Thymus (tissue), 11 donors: ENCODE data around the gene NR1H4. TPM values are rescaled to one million over a fixed set of nuclear protein-coding genes. Genes with fewer than 3 reads are reported as not detected.

Source experiments
- DNase-seq, 9 donors: peaks; one replicate each; pipeline ENCODE4 v3.0.0-alpha.2; 2013; ENCODE audit warnings: low spot score in 9 of 9, low read depth in 6 of 9, missing footprints in 1 of 9
- H3K27ac ChIP-seq, 2 donors: one replicate each; pipeline ENCODE4 v1.5.1; 2013; ENCODE audit warnings: control low read depth in 1 of 2, low read depth in 1 of 2, low read length in 1 of 2, mild to moderate bottlenecking in 1 of 2, moderate library complexity in 1 of 2
- H3K27me3 ChIP-seq, 2 donors: one replicate each; pipeline ENCODE4 v1.5.1; 2013; ENCODE audit warnings: low read length in 1 of 2; ENCODE audit not compliant: control insufficient read depth in 2 of 2, insufficient read depth in 1 of 2
- H3K36me3 ChIP-seq, 2 donors: one replicate each; pipeline ENCODE4 v1.5.1; 2013; ENCODE audit warnings: low read length in 1 of 2, mild to moderate bottlenecking in 1 of 2, moderate library complexity in 1 of 2; ENCODE audit not compliant: control insufficient read depth in 2 of 2, insufficient read depth in 2 of 2
- H3K4me1 ChIP-seq, 2 donors: one replicate each; pipeline ENCODE4 v1.5.1; 2013; ENCODE audit warnings: low read length in 2 of 2; ENCODE audit not compliant: control insufficient read depth in 2 of 2, insufficient read depth in 2 of 2
- H3K4me3 ChIP-seq, 2 donors: one replicate each; pipeline ENCODE4 v1.5.1; 2013; ENCODE audit warnings: low read length in 2 of 2, control low read depth in 1 of 2, mild to moderate bottlenecking in 1 of 2
- H3K9me3 ChIP-seq, 2 donors: one replicate each; pipeline ENCODE4 v1.5.1; 2013; ENCODE audit warnings: low read length in 1 of 2, mild to moderate bottlenecking in 1 of 2; ENCODE audit not compliant: control insufficient read depth in 2 of 2, insufficient read depth in 1 of 2
- WGBS: extraction: QIAGEN DNeasy Blood & Tissue Kit; methylation state at CpG from one replicate; pipeline ENCODE4 v1.1.7; 2013; 5-methylcytosine and 5-hydroxymethylcytosine counted together
- polyA plus RNA-seq: library from polyadenylated mRNA; stranded (reverse); fragments of 200-250 nt; gene quantifications from one replicate; pipeline ENCODE4 v1.2.3, GENCODE V29; 2013
- total RNA-seq: library from RNA; stranded (reverse); fragments of 120-200 nt; gene quantifications from one replicate; pipeline ENCODE4 v1.2.4, GENCODE V29; 2013
- donor health status: healthy.

The NR1H4 gene
- total and polyA plus RNA-seq, 2 donors: 0.05 to 0.23 TPM

- Histone ChIP-seq H3K36me3 (no peaks in the 10 kb centered on the region), H3K4me1 (no peaks in the 10 kb centered on the region), H3K9me3 (no peaks in the 10 kb centered on the region), H3K27me3 (no peaks in the 10 kb centered on the region), H3K4me3 (no peak overlapping the region), H3K27ac (no peak overlapping the region)
- WGBS: 89% methylated on average over 10 of the region's 10 CpGs
- no peak for DNase-seq
Measured at GRCh38 chr12:100520048-100520769, 46.5 kb downstream of the NR1H4 start.

DNA sequence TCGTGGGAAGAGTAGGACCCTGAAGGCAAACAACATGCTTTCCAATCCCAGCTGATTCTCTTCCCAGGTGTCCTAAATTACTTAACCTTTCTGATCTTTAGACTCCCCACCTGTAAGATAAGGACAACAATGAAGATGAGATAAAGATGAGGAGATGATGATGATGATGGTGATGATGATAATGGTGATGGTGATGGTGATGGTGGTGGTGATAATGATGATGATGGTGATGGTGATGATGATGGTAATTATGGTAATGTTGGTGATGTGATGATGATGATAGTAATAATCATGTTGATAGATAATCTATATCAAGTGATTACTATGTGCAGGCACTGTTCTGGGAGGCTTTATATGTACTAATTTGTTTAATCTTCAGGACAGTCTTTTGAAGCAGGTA lies 48.3 kb downstream of the NR1H4 start:
- Histone ChIP-seq H3K27ac (no peak overlapping the region), H3K4me1 (no peaks in the 10 kb centered on the region), H3K27me3 (no peaks in the 10 kb centered on the region), H3K4me3 (no peak overlapping the region), H3K9me3 (no peaks in the 10 kb centered on the region), H3K36me3 (no peaks in the 10 kb centered on the region)
- 85% methylated on average over 1 of the region's 1 CpG for WGBS
- DNase-seq: no peak

DNA sequence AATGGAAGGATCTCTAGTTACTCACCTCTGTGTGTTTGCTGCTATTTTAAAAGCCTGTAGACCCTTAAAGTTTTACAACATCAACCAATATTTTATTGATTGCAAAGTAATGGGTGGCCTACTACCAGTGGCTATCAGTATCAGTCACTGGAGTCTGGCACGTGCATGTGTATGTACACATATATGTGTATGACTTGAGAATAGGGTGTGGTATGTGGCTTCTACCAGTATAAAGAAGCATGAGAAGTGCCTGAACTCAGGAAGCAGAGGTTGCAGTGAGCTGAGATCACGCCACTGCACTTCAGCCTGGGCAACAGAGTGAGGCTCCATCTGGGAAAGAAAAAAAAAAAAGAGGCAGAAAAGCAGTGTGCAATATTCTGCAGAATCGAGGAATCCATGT lies 54.4 kb downstream of the NR1H4 start:
- no peak overlapping the region for H3K4me3 ChIP-seq
- H3K4me1 ChIP-seq: no peaks in the 10 kb centered on the region
- H3K9me3 ChIP-seq: no peaks in the 10 kb centered on the region
- 75% methylated on average over 3 of the region's 3 CpGs for WGBS
- H3K36me3 ChIP-seq: no peaks in the 10 kb centered on the region
- H3K27me3 ChIP-seq: no peaks in the 10 kb centered on the region
- no peak for DNase-seq
- H3K27ac ChIP-seq: no peak overlapping the region

DNA sequence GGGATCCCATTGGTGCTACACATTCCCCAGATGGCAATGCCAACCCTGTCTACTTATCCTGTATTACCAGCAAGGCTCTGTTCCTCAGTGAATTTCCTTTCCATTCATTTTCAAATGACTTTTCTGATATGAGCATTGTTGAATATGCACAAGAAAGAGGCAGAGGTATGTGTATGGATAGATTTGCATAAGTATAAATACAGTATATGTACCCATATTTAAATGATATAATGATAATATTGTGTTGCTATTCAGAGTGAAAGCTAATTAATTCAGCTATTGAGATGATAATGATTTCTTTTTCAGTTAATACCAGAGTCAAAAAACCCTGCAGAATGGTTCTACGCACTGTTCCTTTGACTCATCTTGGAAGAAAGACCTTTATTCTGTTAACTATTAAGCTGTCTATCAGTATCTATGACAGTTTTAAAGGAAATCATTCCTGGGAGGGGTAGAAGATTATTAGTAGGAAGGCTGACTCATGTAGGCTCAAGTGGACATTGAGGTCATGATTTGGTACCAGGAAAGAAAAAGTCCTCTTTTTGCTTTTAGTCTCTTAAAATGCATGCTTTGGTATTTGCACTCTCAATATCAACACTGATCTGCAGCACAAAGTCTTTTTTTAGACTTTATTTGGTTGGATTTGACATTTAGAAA lies 54.9 kb downstream of the NR1H4 start:
- Histone ChIP-seq H3K4me3 (no peak overlapping the region), H3K4me1 (no peaks in the 10 kb centered on the region), H3K36me3 (no peaks in the 10 kb centered on the region), H3K27ac (no peak overlapping the region), H3K27me3 (no peaks in the 10 kb centered on the region), H3K9me3 (no peaks in the 10 kb centered on the region)
- DNase-seq: no peak
- WGBS: 97% methylated on average over 1 of the region's 1 CpG

- no peaks in the 10 kb centered on the region for H3K4me1 ChIP-seq
- no peaks in the 10 kb centered on the region for H3K36me3 ChIP-seq
- no peak overlapping the region for H3K27ac ChIP-seq
- H3K9me3 ChIP-seq: no peaks in the 10 kb centered on the region
- H3K4me3 ChIP-seq: no peak overlapping the region
- H3K27me3 ChIP-seq: no peaks in the 10 kb centered on the region
- WGBS: 99% methylated on average over 2 of the region's 2 CpGs
- DNase-seq: no peak
Measured at GRCh38 chr12:100529756-100530350, 56.2 kb downstream of the NR1H4 start.

GRCh38 chr12:100533376-100533775 lies 59.7 kb downstream of the NR1H4 start:
- H3K36me3 ChIP-seq: no peaks in the 10 kb centered on the region
- 94% methylated on average over 3 of the region's 3 CpGs for WGBS
- no peaks in the 10 kb centered on the region for H3K4me1 ChIP-seq
- no peak overlapping the region for H3K4me3 ChIP-seq
- no peaks in the 10 kb centered on the region for H3K27me3 ChIP-seq
- no peaks in the 10 kb centered on the region for H3K9me3 ChIP-seq
- no peak overlapping the region for H3K27ac ChIP-seq
- DNase-seq: no peak

DNA sequence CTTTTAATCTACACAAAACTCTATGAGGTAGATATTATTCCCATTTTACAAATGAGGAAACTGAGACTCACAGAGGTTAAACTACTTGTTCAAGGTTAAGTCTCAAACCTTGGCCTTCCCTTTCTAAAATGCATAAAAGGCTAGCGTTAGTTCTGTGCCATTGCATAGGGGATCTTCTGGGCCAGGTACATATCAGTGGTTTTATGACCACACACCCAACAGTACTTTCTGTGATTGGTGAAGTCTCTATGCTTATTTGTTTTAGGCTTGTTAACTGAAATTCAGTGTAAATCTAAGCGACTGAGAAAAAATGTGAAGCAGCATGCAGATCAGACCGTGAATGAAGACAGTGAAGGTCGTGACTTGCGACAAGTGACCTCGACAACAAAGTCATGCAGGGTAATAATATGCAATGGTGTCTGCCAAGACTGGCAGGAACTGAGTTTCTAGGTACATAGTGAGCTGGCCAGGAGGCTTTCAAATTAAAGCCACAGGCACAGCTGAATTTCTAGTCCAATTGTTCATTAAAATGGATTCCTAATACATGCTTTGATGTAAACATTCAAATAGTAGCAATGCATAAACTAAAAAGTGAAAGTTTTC lies 61.1 kb downstream of the NR1H4 start:
- Histone ChIP-seq H3K9me3 (no peaks in the 10 kb centered on the region), H3K36me3 (no peaks in the 10 kb centered on the region), H3K4me1 (no peaks in the 10 kb centered on the region), H3K27ac (no peak overlapping the region), H3K4me3 (no peak overlapping the region), H3K27me3 (no peaks in the 10 kb centered on the region)
- 92% methylated on average over 6 of the region's 6 CpGs for WGBS
- no peak for DNase-seq

DNA sequence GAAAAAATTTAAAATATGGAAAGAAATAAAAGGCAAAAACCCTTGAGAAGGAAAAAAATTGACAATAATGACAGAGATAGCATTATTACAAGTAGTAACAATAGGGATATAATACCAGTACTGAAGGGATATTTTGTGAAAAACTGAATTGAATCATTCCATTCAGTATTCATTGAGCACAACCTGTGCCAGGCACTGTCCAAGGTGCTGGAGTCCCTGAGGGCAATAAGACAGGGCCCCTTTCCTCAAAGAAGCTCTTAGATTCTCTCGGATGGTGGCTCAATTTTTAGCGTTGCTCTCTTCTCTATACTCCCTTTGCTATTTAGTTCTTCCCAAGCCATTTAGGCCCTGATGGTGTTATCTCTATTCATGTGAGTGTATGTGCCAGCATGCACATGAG lies 65.5 kb downstream of the NR1H4 start:
- no peaks in the 10 kb centered on the region for H3K4me1 ChIP-seq
- no peak overlapping the region for H3K27ac ChIP-seq
- H3K27me3 ChIP-seq: no peaks in the 10 kb centered on the region
- 66% methylated on average over 2 of the region's 2 CpGs for WGBS
- DNase-seq: peak in 4 of 9 donors; percentile 8 to 35 (median 18)
- H3K4me3 ChIP-seq: no peak overlapping the region
- H3K9me3 ChIP-seq: no peaks in the 10 kb centered on the region
- H3K36me3 ChIP-seq: no peaks in the 10 kb centered on the region

DNA sequence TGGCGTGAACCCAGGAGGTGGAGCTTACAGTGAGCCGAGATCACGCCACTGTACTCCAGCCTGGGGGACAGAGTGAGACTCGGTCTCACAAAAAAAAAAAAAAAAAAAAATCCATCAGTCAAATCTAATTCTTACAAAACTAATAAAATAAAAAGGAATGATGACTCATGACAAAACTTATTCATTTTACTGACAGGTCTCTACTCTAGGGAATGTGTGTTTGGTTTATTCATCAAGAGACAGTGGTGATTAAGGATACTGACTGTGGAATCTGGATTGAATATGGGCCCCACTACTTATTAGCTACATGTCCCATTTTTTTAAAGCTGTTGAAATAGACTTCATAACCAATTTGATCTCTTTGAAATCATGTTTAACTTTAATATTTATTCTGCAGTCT lies 70.5 kb downstream of the NR1H4 start:
- H3K4me3 ChIP-seq: no peak overlapping the region
- no peak for DNase-seq
- no peaks in the 10 kb centered on the region for H3K9me3 ChIP-seq
- 97% methylated on average over 4 of the region's 4 CpGs for WGBS
- H3K4me1 ChIP-seq: no peaks in the 10 kb centered on the region
- H3K27me3 ChIP-seq: no peaks in the 10 kb centered on the region
- H3K36me3 ChIP-seq: no peaks in the 10 kb centered on the region
- H3K27ac ChIP-seq: no peak overlapping the region
